ENCODE data around the gene ST6GALNAC2. TPM values are rescaled to one million over a fixed set of nuclear protein-coding genes. Genes with fewer than 3 reads are reported as not detected.
A peak's percentile ranks its signal among the peaks of the same experiment; 100 is the strongest.

Gene ST6GALNAC2
- total RNA-seq, 1 experiment from 2014 or later: 23.0 TPM

DNA sequence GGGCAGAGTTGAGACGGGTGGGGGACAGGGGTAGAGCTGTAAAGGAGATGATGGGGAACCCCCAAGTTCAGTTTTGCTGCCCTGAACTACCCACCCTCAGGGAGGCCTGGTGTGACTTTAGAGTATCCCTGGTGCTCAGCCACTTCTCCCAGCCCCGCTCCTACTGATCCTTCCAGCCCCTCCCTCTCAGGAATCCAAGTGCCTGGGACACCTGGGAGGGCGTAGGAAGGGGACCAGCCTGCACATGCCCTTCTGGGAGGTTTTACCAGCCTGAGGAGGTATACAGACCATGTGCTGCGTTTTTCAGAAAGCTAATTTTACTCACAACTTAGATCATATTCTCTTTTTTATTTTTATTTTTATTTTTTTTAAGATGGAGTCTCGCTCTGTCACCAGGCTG, 4.1 kb downstream of the ST6GALNAC2 start:
- TF ChIP-seq, protein P1, sequence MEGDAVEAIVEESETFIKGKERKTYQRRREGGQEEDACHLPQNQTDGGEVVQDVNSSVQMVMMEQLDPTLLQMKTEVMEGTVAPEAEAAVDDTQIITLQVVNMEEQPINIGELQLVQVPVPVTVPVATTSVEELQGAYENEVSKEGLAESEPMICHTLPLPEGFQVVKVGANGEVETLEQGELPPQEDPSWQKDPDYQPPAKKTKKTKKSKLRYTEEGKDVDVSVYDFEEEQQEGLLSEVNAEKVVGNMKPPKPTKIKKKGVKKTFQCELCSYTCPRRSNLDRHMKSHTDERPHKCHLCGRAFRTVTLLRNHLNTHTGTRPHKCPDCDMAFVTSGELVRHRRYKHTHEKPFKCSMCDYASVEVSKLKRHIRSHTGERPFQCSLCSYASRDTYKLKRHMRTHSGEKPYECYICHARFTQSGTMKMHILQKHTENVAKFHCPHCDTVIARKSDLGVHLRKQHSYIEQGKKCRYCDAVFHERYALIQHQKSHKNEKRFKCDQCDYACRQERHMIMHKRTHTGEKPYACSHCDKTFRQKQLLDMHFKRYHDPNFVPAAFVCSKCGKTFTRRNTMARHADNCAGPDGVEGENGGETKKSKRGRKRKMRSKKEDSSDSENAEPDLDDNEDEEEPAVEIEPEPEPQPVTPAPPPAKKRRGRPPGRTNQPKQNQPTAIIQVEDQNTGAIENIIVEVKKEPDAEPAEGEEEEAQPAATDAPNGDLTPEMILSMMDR (IDR thresholded peaks at IDR 0.05): no peak
- TF ChIP-seq SIN3A (IDR thresholded peaks at IDR 0.05; ENCODE audit: borderline replicate concordance, insufficient read depth, low read depth, low read length) (no peak), POLR2AphosphoS5 (IDR thresholded peaks at IDR 0.05; ENCODE audit: low read depth, low read length) (no peak), TCF7L2 (IDR thresholded peaks at IDR 0.05; ENCODE audit: low read depth, low read length) (no peak)
- TF ChIP-seq, protein P2, sequence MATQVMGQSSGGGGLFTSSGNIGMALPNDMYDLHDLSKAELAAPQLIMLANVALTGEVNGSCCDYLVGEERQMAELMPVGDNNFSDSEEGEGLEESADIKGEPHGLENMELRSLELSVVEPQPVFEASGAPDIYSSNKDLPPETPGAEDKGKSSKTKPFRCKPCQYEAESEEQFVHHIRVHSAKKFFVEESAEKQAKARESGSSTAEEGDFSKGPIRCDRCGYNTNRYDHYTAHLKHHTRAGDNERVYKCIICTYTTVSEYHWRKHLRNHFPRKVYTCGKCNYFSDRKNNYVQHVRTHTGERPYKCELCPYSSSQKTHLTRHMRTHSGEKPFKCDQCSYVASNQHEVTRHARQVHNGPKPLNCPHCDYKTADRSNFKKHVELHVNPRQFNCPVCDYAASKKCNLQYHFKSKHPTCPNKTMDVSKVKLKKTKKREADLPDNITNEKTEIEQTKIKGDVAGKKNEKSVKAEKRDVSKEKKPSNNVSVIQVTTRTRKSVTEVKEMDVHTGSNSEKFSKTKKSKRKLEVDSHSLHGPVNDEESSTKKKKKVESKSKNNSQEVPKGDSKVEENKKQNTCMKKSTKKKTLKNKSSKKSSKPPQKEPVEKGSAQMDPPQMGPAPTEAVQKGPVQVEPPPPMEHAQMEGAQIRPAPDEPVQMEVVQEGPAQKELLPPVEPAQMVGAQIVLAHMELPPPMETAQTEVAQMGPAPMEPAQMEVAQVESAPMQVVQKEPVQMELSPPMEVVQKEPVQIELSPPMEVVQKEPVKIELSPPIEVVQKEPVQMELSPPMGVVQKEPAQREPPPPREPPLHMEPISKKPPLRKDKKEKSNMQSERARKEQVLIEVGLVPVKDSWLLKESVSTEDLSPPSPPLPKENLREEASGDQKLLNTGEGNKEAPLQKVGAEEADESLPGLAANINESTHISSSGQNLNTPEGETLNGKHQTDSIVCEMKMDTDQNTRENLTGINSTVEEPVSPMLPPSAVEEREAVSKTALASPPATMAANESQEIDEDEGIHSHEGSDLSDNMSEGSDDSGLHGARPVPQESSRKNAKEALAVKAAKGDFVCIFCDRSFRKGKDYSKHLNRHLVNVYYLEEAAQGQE (IDR thresholded peaks at IDR 0.05; ENCODE audit: insufficient read depth in 1 of 2, low read depth in 2 of 2, low read length in 1 of 2): no peak
- POLR2A ChIA-PET: interaction anchor here (0.6 to 0.7 kb wide), 2 partner anchors 10 to 45 kb away, joined by 3 to 14 read pairs; no protein-coding TSS in a partner anchor
- Histone ChIP-seq H3K4me3 (ENCODE audit: low read depth in 2 of 2, low read length in 2 of 2) (no peak overlapping the region), H3K4me1 (ENCODE audit: control insufficient read depth, insufficient read depth, low read length) (peaks cover 21% of the 10 kb centered on the region), H3K27ac (ENCODE audit: low read length) (no peak overlapping the region), H3K36me3 (ENCODE audit: control insufficient read depth, insufficient read depth, low read length) (no peaks in the 10 kb centered on the region), H3K27me3 (ENCODE audit: control insufficient read depth, insufficient read depth, low read length) (no peaks in the 10 kb centered on the region), H3K9me3 (ENCODE audit: control insufficient read depth, insufficient read depth, low read depth, low read length) (no peaks in the 10 kb centered on the region)
- BruUV-seq (replicated peaks): no TSS peak
- no peak for DNase-seq (ENCODE audit: low read depth, low spot score)
- intact Hi-C loops (cut with micrococcal nuclease; ENCODE audit: unreplicated experiment) (no loop called here), in situ Hi-C loops (cut with HindIII; ENCODE audit: low pct_unique_long_range_greater_than_20kb, low sequenced_read_pairs) (no loop called here)
- ATAC-seq: no peak
- CTCF ChIA-PET: interaction anchor here (0.6 kb wide), 2 partner anchors 18 to 29 kb away, joined by 4 to 11 read pairs; no protein-coding TSS in a partner anchor

DNA sequence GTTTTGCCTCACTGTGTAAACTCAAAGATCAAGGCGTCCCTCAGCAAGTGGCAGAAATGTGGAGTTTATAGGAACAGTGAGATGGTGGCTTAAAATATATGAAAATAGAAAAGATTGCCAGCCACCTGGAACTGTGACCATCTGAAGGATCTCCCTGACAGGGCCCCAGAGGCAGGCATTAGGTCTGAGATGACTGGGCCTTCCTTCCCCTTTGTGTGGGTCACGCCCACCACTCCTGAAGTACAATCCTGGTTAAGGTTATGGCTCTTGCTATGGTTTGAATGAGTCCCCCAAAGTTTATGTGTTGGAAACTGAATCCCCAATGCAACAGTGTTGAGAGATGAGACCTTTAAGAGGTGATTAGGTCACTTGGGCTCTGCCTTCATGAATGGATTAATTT, 6.4 kb downstream of the ST6GALNAC2 start:
- TF ChIP-seq, protein P1 (IDR thresholded peaks at IDR 0.05): no peak
- TF ChIP-seq POLR2AphosphoS5 (IDR thresholded peaks at IDR 0.05; ENCODE audit: low read depth, low read length) (no peak), SIN3A (IDR thresholded peaks at IDR 0.05; ENCODE audit: borderline replicate concordance, insufficient read depth, low read depth, low read length) (no peak), TCF7L2 (IDR thresholded peaks at IDR 0.05; ENCODE audit: low read depth, low read length) (no peak)
- TF ChIP-seq, protein P2 (IDR thresholded peaks at IDR 0.05; ENCODE audit: insufficient read depth in 1 of 2, low read depth in 2 of 2, low read length in 1 of 2): no peak
- Histone ChIP-seq H3K27me3 (ENCODE audit: control insufficient read depth, insufficient read depth, low read length) (no peaks in the 10 kb centered on the region), H3K4me1 (ENCODE audit: control insufficient read depth, insufficient read depth, low read length) (peaks cover 18% of the 10 kb centered on the region), H3K9me3 (ENCODE audit: control insufficient read depth, insufficient read depth, low read depth, low read length) (no peaks in the 10 kb centered on the region), H3K27ac (ENCODE audit: low read length) (no peak overlapping the region), H3K36me3 (ENCODE audit: control insufficient read depth, insufficient read depth, low read length) (no peaks in the 10 kb centered on the region), H3K4me3 (ENCODE audit: low read depth in 2 of 2, low read length in 2 of 2) (no peak overlapping the region)
- no peak for ATAC-seq
- DNase-seq (ENCODE audit: low read depth, low spot score): no peak
- ChIA-PET POLR2A (no interaction called here), CTCF (no interaction called here)
- in situ Hi-C loops (cut with HindIII; ENCODE audit: low pct_unique_long_range_greater_than_20kb, low sequenced_read_pairs): no loop called here
- BruUV-seq (replicated peaks): TSS peak; percentile 27
- intact Hi-C loops (cut with micrococcal nuclease; ENCODE audit: unreplicated experiment): no loop called here

Measured in Panc1 (cell line).